HepG2 (cell line): ENCODE data around the gene CEBPB. TPM values are rescaled to one million over a fixed set of nuclear protein-coding genes. Genes with fewer than 3 reads are reported as not detected.

Experiments
- ATM ChIP-seq: fragments of 450-650 bp; IDR thresholded peaks from 2 replicates; pipeline ENCODE4 v1.7.1; 2017; ENCODE audit warnings: mild to moderate bottlenecking, borderline replicate concordance
- EHMT2 ChIP-seq: fragments of 200-600 bp; sonication (generic); IDR thresholded peaks from 2 replicates; pipeline ENCODE4 v1.7.0; 2017; ENCODE audit warnings: antibody characterized with exemption, low read depth, low read length, borderline replicate concordance
- MAFK ChIP-seq, 2 experiments: IDR thresholded peaks in 1 of 2; conservative IDR thresholded peaks in 1 of 2; 2 replicates each; pipeline ENCODE4 v1.6.1; 2011; ENCODE audit warnings: improper control_type of control experiment in 2 of 2, low read length in 2 of 2
- MTA1 ChIP-seq: sonication (generic); formaldehyde crosslinking; IDR thresholded peaks from 2 replicates; pipeline ENCODE4 v1.4.0; 2020; ENCODE audit warnings: missing genetic modification reagents, mild to moderate bottlenecking, borderline replicate concordance
- NONO ChIP-seq, 2 experiments: fragments of 450-650 bp in 1 of 2; sonication (generic) in 1 of 2; formaldehyde crosslinking in 1 of 2; IDR thresholded peaks in 1 of 2; conservative IDR thresholded peaks in 1 of 2; 2 replicates each; pipeline versions ENCODE4 v1.6.1 to v1.8.0; 2017 to 2022; ENCODE audit warnings: mild to moderate bottlenecking in 1 of 2, missing genetic modification reagents in 1 of 2, moderate library complexity in 1 of 2
- SAFB2 ChIP-seq: sonication (generic); formaldehyde crosslinking; IDR thresholded peaks from 2 replicates; pipeline ENCODE4 v1.5.1; 2020; ENCODE audit warnings: missing genetic modification reagents, low read depth, mild to moderate bottlenecking, borderline replicate concordance
- SIN3B ChIP-seq: fragments of 150-350 bp; IDR thresholded peaks from 2 replicates; pipeline ENCODE4 v1.6.1; 2014; ENCODE audit warnings: low read length
- SRSF1 ChIP-seq: fragments of 200-400 bp; formaldehyde crosslinking; optimal IDR thresholded peaks from 2 replicates; pipeline ENCODE3; 2017; ENCODE audit warnings: mild to moderate bottlenecking, low read depth, low read length, moderate library complexity
- ZNF234 ChIP-seq: sonication (generic); formaldehyde crosslinking; conservative IDR thresholded peaks from 2 replicates; pipeline ENCODE4 v1.5.1; 2020; ENCODE audit warnings: mild to moderate bottlenecking, missing genetic modification reagents
- ZNF253 ChIP-seq: sonication (generic); formaldehyde crosslinking; IDR thresholded peaks from 2 replicates; pipeline ENCODE4 v1.8.0; 2022; ENCODE audit warnings: mild to moderate bottlenecking, missing genetic modification reagents, borderline replicate concordance
- ZNF329 ChIP-seq: sonication (generic); formaldehyde crosslinking; IDR thresholded peaks from 2 replicates; pipeline ENCODE4 v1.9.0; 2021; ENCODE audit warnings: low read depth, mild to moderate bottlenecking, missing genetic modification reagents
- ZNF431 ChIP-seq: sonication (generic); formaldehyde crosslinking; IDR thresholded peaks from 2 replicates; pipeline ENCODE4 v1.9.0; 2022; ENCODE audit warnings: missing genetic modification reagents, low read depth, mild to moderate bottlenecking, borderline replicate concordance
- ZNF547 ChIP-seq: sonication (generic); formaldehyde crosslinking; IDR thresholded peaks from 2 replicates; pipeline ENCODE4 v1.5.1; 2020; ENCODE audit warnings: mild to moderate bottlenecking, missing genetic modification reagents
- ZNF557 ChIP-seq: sonication (generic); formaldehyde crosslinking; IDR thresholded peaks from 2 replicates; pipeline ENCODE4 v1.4.0; 2020; ENCODE audit warnings: missing genetic modification reagents
- ZNF558 ChIP-seq: sonication (generic); formaldehyde crosslinking; IDR thresholded peaks from 2 replicates; pipeline ENCODE4 v1.9.0; 2022; ENCODE audit warnings: mild to moderate bottlenecking, missing genetic modification reagents, borderline replicate concordance
- ZNF737 ChIP-seq: sonication (generic); formaldehyde crosslinking; IDR thresholded peaks from 2 replicates; pipeline ENCODE4 v1.5.0; 2020; ENCODE audit warnings: missing genetic modification reagents, mild to moderate bottlenecking, borderline replicate concordance
- ZNF816 ChIP-seq: sonication (generic); formaldehyde crosslinking; IDR thresholded peaks from 2 replicates; pipeline ENCODE4 v1.8.0; 2022; ENCODE audit warnings: missing genetic modification reagents, mild to moderate bottlenecking, borderline replicate concordance
- ZNF850 ChIP-seq: sonication (generic); formaldehyde crosslinking; conservative IDR thresholded peaks from 2 replicates; pipeline ENCODE4 v1.9.0; 2021; ENCODE audit warnings: mild to moderate bottlenecking, missing genetic modification reagents
- ZNF883 ChIP-seq: sonication (generic); formaldehyde crosslinking; IDR thresholded peaks from 2 replicates; pipeline ENCODE4 v1.5.1; 2020; ENCODE audit warnings: mild to moderate bottlenecking, missing genetic modification reagents; ENCODE audit errors: not compliant biosample characterization
- polyA plus RNA-seq, 8 experiments: library from polyadenylated mRNA; depleted of rRNA in 3 of 8; stranded (reverse) in 7 of 8; unstranded in 1 of 8; fragments of >200 nt; fragmentation: Illumina TruSeq in 4 of 8; extraction: Trizol in 4 of 8; gene quantifications; 2 replicates each; pipeline versions ENCODE4 v1.2.1 to v1.2.3, GENCODE V29; 2011 to 2016; ENCODE audit warnings: low read depth in 4 of 8, missing spikeins in 1 of 8, mixed read lengths in 1 of 8; ENCODE audit not compliant: insufficient read depth in 1 of 8
- total RNA-seq, 5 experiments: library from RNA; depleted of rRNA; stranded (reverse); fragments of >200 nt; fragmentation: Illumina TruSeq; extraction: Trizol; gene quantifications; 2 replicates each; pipeline ENCODE4 v1.2.3, GENCODE V29; 2016; ENCODE audit warnings: low read depth in 1 of 5
- TF ChIP-seq, protein P1 (sequence below): sonication (generic); formaldehyde crosslinking; IDR thresholded peaks from 2 replicates; pipeline ENCODE4 v1.5.1; 2020; ENCODE audit warnings: missing genetic modification reagents, mild to moderate bottlenecking, borderline replicate concordance
- TF ChIP-seq, protein P2 (sequence below): IDR thresholded peaks from 2 replicates; pipeline ENCODE4 v1.6.1; 2016; ENCODE audit warnings: control low read depth
- TF ChIP-seq, protein P3 (sequence below): sonication (generic); formaldehyde crosslinking; IDR thresholded peaks from 2 replicates; pipeline ENCODE4 v1.4.0; 2020; ENCODE audit warnings: missing genetic modification reagents
- TF ChIP-seq, protein P4 (sequence below), 2 experiments: fragments of 450-650 bp in 1 of 2; sonication (generic) in 1 of 2; formaldehyde crosslinking; IDR thresholded peaks; 2 replicates each; pipeline versions ENCODE4 v1.5.0 to v1.8.0; 2020 to 2022; ENCODE audit warnings: mild to moderate bottlenecking in 1 of 2, missing genetic modification reagents in 1 of 2
- TF ChIP-seq, protein P5 (sequence below): sonication (generic); formaldehyde crosslinking; IDR thresholded peaks from 2 replicates; pipeline ENCODE4 v1.5.0; 2020; ENCODE audit warnings: mild to moderate bottlenecking, low read depth, missing genetic modification reagents, borderline replicate concordance

CEBPB gene
- total and polyA plus RNA-seq, 2 of the 13 experiments (the other 11 are each of a cell fraction or from before 2014, with no cell fraction given) = 18.5 to 28.2 TPM

DNA sequence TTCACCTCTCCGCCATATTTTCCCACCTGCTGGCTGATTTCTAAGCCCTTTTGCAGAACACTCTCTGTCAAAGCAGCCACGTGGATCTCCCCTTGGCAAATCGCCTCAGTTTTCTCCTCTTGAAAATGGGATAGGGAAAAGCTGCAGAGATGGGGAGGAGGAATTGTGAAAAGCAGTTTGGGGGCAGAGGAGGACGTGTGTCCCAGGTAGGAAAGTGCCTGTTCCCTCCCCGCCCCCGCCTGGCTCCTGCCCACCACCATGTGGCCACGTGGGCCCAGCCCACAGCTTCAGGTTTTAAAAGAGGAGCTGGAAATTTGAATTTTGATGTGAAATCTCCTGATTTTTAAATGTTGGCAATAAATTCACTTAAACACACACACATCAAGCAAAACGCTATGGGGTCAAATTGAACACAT is 3.6 kb upstream of the CEBPB start (continued):
- no peak for TF ChIP-seq ZNF431 (CRISPR knock-in tag)
- no peak for TF ChIP-seq ZNF883
- TF ChIP-seq, protein P1, sequence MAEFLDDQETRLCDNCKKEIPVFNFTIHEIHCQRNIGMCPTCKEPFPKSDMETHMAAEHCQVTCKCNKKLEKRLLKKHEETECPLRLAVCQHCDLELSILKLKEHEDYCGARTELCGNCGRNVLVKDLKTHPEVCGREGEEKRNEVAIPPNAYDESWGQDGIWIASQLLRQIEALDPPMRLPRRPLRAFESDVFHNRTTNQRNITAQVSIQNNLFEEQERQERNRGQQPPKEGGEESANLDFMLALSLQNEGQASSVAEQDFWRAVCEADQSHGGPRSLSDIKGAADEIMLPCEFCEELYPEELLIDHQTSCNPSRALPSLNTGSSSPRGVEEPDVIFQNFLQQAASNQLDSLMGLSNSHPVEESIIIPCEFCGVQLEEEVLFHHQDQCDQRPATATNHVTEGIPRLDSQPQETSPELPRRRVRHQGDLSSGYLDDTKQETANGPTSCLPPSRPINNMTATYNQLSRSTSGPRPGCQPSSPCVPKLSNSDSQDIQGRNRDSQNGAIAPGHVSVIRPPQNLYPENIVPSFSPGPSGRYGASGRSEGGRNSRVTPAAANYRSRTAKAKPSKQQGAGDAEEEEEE = no peak
- TF ChIP-seq, protein P2, sequence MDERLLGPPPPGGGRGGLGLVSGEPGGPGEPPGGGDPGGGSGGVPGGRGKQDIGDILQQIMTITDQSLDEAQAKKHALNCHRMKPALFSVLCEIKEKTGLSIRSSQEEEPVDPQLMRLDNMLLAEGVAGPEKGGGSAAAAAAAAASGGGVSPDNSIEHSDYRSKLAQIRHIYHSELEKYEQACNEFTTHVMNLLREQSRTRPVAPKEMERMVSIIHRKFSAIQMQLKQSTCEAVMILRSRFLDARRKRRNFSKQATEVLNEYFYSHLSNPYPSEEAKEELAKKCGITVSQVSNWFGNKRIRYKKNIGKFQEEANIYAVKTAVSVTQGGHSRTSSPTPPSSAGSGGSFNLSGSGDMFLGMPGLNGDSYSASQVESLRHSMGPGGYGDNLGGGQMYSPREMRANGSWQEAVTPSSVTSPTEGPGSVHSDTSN = no peak
- no peak for TF ChIP-seq ZNF234 (CRISPR knock-in tag)
- TF ChIP-seq ATM = no peak
- no peak for TF ChIP-seq MTA1 (CRISPR knock-in tag)
- TF ChIP-seq, protein P3, sequence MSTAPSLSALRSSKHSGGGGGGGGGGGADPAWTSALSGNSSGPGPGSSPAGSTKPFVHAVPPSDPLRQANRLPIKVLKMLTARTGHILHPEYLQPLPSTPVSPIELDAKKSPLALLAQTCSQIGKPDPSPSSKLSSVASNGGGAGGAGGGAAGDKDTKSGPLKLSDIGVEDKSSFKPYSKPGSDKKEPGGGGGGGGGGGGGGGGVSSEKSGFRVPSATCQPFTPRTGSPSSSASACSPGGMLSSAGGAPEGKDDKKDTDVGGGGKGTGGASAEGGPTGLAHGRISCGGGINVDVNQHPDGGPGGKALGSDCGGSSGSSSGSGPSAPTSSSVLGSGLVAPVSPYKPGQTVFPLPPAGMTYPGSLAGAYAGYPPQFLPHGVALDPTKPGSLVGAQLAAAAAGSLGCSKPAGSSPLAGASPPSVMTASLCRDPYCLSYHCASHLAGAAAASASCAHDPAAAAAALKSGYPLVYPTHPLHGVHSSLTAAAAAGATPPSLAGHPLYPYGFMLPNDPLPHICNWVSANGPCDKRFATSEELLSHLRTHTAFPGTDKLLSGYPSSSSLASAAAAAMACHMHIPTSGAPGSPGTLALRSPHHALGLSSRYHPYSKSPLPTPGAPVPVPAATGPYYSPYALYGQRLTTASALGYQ = no peak
- 0 out of 2 replicates have a peak, but pooled peaks have one; percentile 1 for TF ChIP-seq ZNF329 (CRISPR knock-in tag)
- TF ChIP-seq ZNF558 (CRISPR knock-in tag) = no peak
- no peak for TF ChIP-seq NONO (IDR thresholded peaks at IDR 0.05)
- TF ChIP-seq NONO (CRISPR knock-in tag; conservative IDR thresholded peaks at IDR 0.05) = peak; percentile 31; the same call in 1 of the 2 replicates
- TF ChIP-seq SIN3B = no peak
- TF ChIP-seq SRSF1 = no peak
- TF ChIP-seq MAFK (conservative IDR thresholded peaks at IDR 0.05 in 1 of 2, IDR thresholded peaks at IDR 0.05 in 1 of 2; ENCODE audit: low read length in 2 of 2) = no peak
- peak; percentile 9; the same call in 1 of the 2 replicates for TF ChIP-seq ZNF557
- no peak for TF ChIP-seq ZNF547 (CRISPR knock-in tag)
- TF ChIP-seq, protein P4, sequence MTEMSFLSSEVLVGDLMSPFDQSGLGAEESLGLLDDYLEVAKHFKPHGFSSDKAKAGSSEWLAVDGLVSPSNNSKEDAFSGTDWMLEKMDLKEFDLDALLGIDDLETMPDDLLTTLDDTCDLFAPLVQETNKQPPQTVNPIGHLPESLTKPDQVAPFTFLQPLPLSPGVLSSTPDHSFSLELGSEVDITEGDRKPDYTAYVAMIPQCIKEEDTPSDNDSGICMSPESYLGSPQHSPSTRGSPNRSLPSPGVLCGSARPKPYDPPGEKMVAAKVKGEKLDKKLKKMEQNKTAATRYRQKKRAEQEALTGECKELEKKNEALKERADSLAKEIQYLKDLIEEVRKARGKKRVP (CRISPR knock-in tag; IDR thresholded peaks at IDR 0.05) = no peak
- TF ChIP-seq, protein P5, sequence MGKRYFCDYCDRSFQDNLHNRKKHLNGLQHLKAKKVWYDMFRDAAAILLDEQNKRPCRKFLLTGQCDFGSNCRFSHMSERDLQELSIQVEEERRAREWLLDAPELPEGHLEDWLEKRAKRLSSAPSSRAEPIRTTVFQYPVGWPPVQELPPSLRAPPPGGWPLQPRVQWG = no peak
- 0 out of 2 replicates have a peak, but pooled peaks have one; percentile 21 for TF ChIP-seq ZNF816
- no peak for TF ChIP-seq ZNF253 (CRISPR knock-in tag)
- TF ChIP-seq ZNF737 = no peak
- TF ChIP-seq ZNF850 (CRISPR knock-in tag) = no peak
- TF ChIP-seq SAFB2 (CRISPR knock-in tag) = no peak; the same call in 1 of the 2 replicates
- no peak for TF ChIP-seq EHMT2
